DND-41 (cell line): ENCODE data around the gene ARTN.

Experiments used
- CTCF ChIP-seq: IDR thresholded peaks from 2 replicates; pipeline ENCODE4 v1.5.1; 2012; ENCODE audit warnings: borderline replicate concordance, low read length, moderate library complexity, mild to moderate bottlenecking; ENCODE audit not compliant: poor library complexity, severe bottlenecking; ENCODE audit errors: extremely low read depth
- EZH2 ChIP-seq: IDR thresholded peaks from 3 replicates; pipeline ENCODE4 v1.6.1; 2012; ENCODE audit warnings: borderline replicate concordance, low read depth, mild to moderate bottlenecking, moderate library complexity, low read length, inconsistent platforms; ENCODE audit not compliant: severe bottlenecking

DNA sequence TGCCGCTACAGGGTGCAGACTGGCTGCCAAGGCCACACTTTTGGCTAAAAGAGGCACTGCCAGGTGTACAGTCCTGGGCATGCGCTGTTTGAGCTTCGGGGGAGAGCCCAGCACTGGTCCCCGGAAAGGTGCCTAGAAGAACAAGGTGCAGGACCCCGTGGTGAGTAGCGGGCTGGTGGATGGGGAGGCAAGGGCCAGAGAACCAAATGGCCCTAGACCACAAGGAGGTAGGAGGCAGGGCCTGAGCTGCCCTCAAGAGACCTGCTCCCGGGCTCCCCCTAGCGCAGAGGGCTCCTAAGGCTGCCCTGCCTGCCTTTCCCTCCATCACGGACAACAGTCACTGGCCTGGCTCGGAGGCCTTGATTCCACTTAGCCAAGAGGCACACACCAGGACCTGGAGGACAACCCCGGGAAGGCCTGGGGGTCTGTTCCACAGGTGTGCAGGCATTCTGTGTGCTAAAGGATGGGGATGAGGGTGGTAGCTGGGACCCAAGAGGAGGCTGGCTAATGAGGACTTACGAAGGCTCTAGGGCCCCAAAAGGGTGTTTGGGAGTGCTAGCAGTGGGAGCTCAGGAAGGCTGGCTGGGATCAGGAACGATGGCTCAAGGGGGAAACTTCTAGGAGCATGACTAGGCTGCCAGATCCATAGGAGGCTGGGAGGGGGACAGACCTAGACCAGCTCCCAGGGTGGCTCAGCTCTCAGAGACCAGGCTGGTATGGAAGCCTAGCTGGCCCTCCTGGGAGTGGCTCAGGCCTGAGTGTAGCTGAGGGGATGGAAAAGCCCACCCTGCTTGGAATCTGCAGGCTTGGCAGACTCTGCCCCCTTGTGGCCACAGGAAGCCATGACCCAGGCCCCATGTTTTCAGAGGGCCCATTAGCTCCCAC, 742 bp downstream of the ARTN start:
- TF ChIP-seq CTCF = peak; percentile 96
- TF ChIP-seq EZH2 = no peak
